Gastrocnemius medialis (tissue), 4 donors: Measurements from ENCODE around the gene ZNF35. TPM values are rescaled to one million over a fixed set of nuclear protein-coding genes. Genes with fewer than 3 reads are reported as not detected.
A peak's percentile ranks its signal among the peaks of the same experiment; 100 is the strongest.

Experiments used
- ATAC-seq, 2 donors: fragments of 150-250 bp; one replicate each; pipeline ENCODE4 v1.9.1; 2016
- DNase-seq, 2 donors: peaks; one replicate each; pipeline ENCODE4 v3.0.0-alpha.2; 2019
- H3K27ac ChIP-seq, 4 donors: fragments of 200-600 bp; sonication (generic); 1 replicate in 1 of 4; 2 replicates in 3 of 4; pipeline ENCODE4 v1.5.1; 2016 to 2018; ENCODE audit warnings: mild to moderate bottlenecking in 2 of 4, moderate library complexity in 1 of 4
- H3K27me3 ChIP-seq, 3 donors: fragments of 200-600 bp; sonication (generic) in 2 of 3; 1 replicate in 1 of 3; 2 replicates in 2 of 3; pipeline versions ENCODE4 v1.5.1 to v1.6.0; 2016 to 2019; ENCODE audit warnings: mild to moderate bottlenecking in 1 of 3, moderate library complexity in 1 of 3
- H3K36me3 ChIP-seq, 2 donors: fragments of 200-600 bp; sonication (generic) in 1 of 2; one replicate each; pipeline ENCODE4 v1.5.1; 2017 to 2018
- H3K4me1 ChIP-seq, 2 donors: fragments of 200-600 bp; sonication (generic) in 1 of 2; one replicate each; pipeline ENCODE4 v1.5.1; 2016 to 2017; ENCODE audit warnings: mild to moderate bottlenecking in 2 of 2
- H3K4me3 ChIP-seq, 4 donors: fragments of 200-600 bp; sonication (generic) in 3 of 4; 1 replicate in 1 of 4; 2 replicates in 3 of 4; pipeline ENCODE4 v1.5.1; 2016 to 2019; ENCODE audit warnings: mild to moderate bottlenecking in 2 of 4
- H3K9me3 ChIP-seq, 3 donors: fragments of 200-600 bp; sonication (generic) in 2 of 3; 1 replicate in 1 of 3; 2 replicates in 2 of 3; pipeline ENCODE4 v1.5.1; 2016 to 2019
- POLR2A ChIP-seq, 2 donors: fragments of 450-650 bp; IDR thresholded peaks; one replicate each; pipeline ENCODE4 v1.6.1; 2017; ENCODE audit warnings: antibody characterized with exemption in 2 of 2, mild to moderate bottlenecking in 2 of 2, moderate library complexity in 2 of 2
- in situ Hi-C, 4 donors: fragments of 200-750 bp; cut with MboI; loops; one replicate each; pipeline versions ENCODE4 v1.15.0 to v1.8.0; 2017; ENCODE audit warnings: low sequenced_read_pairs in 4 of 4
- intact Hi-C: fragments of 100-400 bp; cut with DNase I; formaldehyde crosslinking; loops from one replicate; pipeline ENCODE4 v1.15.1; 2023; ENCODE audit warnings: low total_unique reads
- total RNA-seq, 4 donors: library from RNA; depleted of rRNA; stranded (reverse); fragments of >200 nt; gene quantifications; one replicate each; pipeline versions ENCODE4 v1.1.0 to v1.2.3, GENCODE V29; 2016
- TF ChIP-seq, protein P1 (sequence below), 5 experiments: fragments of 450-650 bp in 3 of 5; fragments of 200-600 bp in 2 of 5; sonication (generic) in 2 of 5; IDR thresholded peaks in 4 of 5; conservative IDR thresholded peaks in 1 of 5; 1 replicate in 4 of 5; 2 replicates in 1 of 5; pipeline ENCODE4 v1.5.1; 2016 to 2019; ENCODE audit warnings: antibody characterized with exemption in 5 of 5, mild to moderate bottlenecking in 3 of 5, moderate library complexity in 3 of 5

Gene ZNF35
- total RNA-seq, 4 donors from 2014 or later, result 2.6 to 8.1 (median 5.3) TPM

DNA sequence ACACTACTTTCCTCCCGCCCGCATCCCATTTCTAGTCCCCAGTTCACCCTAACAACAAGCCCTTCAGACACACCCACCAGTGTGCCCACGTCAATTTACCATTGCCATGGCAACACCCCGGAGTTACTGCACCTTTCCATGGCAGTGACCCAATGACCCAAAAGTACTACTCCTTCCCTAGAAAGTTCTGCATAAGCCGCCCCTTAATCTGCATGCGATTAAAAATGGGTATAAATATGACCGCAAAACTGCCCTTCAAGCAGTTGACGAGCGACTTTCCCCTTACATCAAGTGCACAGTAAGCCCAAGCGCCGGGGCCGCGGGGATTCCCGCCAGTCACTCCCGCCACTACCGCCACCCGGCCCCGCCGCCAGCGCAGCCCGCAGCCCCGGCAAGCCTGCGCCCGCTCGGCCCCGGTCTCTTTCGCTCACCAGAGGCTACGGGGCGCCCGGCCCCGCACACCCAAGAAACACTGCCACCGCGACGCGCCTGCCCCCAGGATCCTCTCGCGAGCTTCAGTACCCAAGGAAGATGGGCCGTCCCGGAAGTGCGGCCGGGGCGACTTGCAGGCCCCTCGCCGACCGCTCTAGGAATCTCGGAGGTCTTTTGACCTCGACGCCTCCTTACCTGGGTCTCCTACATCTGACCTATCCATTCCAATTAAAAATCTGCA lies 36.7 kb downstream of the ZNF35 start:
- Histone ChIP-seq H3K4me1 (peaks cover 4 to 5% of the 10 kb centered on the region in 2 donors), H3K9me3 (no peaks in the 10 kb centered on the region), H3K4me3 (peak overlapping the region; percentile 60 to 78 (median 71)), H3K36me3 (no peaks in the 10 kb centered on the region), H3K27me3 (peaks cover 0 to 9% (median 7%) of the 10 kb centered on the region in 3 donors), H3K27ac (peak overlapping the region in 1 of 4 donors; percentile 34)
- ATAC-seq (no peak), DNase-seq (peak; percentile 7 to 29)
- in situ Hi-C loops (no loop called here), intact Hi-C loops (no loop called here)
- TF ChIP-seq, protein P1, sequence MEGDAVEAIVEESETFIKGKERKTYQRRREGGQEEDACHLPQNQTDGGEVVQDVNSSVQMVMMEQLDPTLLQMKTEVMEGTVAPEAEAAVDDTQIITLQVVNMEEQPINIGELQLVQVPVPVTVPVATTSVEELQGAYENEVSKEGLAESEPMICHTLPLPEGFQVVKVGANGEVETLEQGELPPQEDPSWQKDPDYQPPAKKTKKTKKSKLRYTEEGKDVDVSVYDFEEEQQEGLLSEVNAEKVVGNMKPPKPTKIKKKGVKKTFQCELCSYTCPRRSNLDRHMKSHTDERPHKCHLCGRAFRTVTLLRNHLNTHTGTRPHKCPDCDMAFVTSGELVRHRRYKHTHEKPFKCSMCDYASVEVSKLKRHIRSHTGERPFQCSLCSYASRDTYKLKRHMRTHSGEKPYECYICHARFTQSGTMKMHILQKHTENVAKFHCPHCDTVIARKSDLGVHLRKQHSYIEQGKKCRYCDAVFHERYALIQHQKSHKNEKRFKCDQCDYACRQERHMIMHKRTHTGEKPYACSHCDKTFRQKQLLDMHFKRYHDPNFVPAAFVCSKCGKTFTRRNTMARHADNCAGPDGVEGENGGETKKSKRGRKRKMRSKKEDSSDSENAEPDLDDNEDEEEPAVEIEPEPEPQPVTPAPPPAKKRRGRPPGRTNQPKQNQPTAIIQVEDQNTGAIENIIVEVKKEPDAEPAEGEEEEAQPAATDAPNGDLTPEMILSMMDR (IDR thresholded peaks at IDR 0.05 in 4 of 5, conservative IDR thresholded peaks at IDR 0.05 in 1 of 5), result no peak
- TF ChIP-seq POLR2A (IDR thresholded peaks at IDR 0.05), result no peak

DNA sequence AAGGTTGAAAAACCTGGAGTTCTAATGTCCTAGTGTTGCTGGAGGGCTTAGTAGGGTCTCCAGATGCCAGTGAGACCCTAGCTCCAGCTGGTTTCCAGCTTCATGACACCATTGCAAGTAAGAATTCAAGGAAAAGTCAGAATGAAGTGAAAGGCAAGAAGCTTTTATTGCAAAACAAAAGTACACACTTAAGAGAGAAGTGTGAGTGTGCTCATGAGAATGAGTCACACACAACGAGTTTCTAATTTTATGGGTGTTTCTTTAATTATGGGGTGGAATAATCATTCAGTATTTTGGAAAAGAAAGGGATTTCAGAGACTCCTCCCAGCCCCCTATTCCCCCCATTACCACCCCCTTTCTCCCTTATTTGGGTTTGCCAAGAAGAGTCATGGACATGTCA lies 39.4 kb downstream of the ZNF35 start:
- Histone ChIP-seq H3K9me3 (no peaks in the 10 kb centered on the region), H3K27me3 (peaks cover 0 to 9% (median 7%) of the 10 kb centered on the region in 3 donors), H3K4me1 (peaks cover 4 to 5% of the 10 kb centered on the region in 2 donors), H3K36me3 (no peaks in the 10 kb centered on the region), H3K27ac (no peak overlapping the region), H3K4me3 (no peak overlapping the region)
- no peak for ATAC-seq
- in situ Hi-C loops (no loop called here), intact Hi-C loops (no loop called here)
- TF ChIP-seq, protein P1 (IDR thresholded peaks at IDR 0.05 in 4 of 5, conservative IDR thresholded peaks at IDR 0.05 in 1 of 5), result no peak
- TF ChIP-seq POLR2A (IDR thresholded peaks at IDR 0.05), result no peak
- DNase-seq, result no peak

Other genes starting within 250 kb of the ZNF35 start
- 1 to 10 TPM; 3.6 to 6.2 (median 3.8) TPM for gene ZNF445, start 171.1 kb upstream of the ZNF35 start, total RNA-seq
- gene ZKSCAN7, start 93.5 kb upstream of the ZNF35 start, total RNA-seq, result 1 to 10 TPM; 1.0 to 1.6 (median 1.4) TPM
- under 1 TPM; 0.13 to 0.39 (median 0.28) TPM for gene ZNF660, start 63.8 kb upstream of the ZNF35 start, total RNA-seq
- gene ZNF197, start 23.7 kb upstream of the ZNF35 start, total RNA-seq, result 10 to 100 TPM; 14.3 to 21.5 (median 19.6) TPM
- gene ZNF502, start 63.9 kb downstream of the ZNF35 start, total RNA-seq, result 1 to 10 TPM; 1.8 to 4.8 (median 1.9) TPM
- 1 to 10 TPM in 3 of 4 donors, under 1 TPM in 1; 0.92 to 4.7 (median 1.4) TPM for gene ZNF501, start 80.9 kb downstream of the ZNF35 start, total RNA-seq
- 10 to 100 TPM; 28.5 to 36.2 (median 31.4) TPM for gene KIAA1143, start 112.9 kb downstream of the ZNF35 start, total RNA-seq
- gene KIF15, start 113.1 kb downstream of the ZNF35 start, total RNA-seq, result 1 to 10 TPM in 1 of 4 donors, under 1 TPM in 3; 0.25 to 1.6 (median 0.38) TPM
- gene TMEM42, start 213.2 kb downstream of the ZNF35 start, total RNA-seq, result 10 to 100 TPM in 3 of 4 donors, 1 to 10 TPM in 1; 7.2 to 19.7 (median 14.9) TPM
- gene TGM4, start 225.9 kb downstream of the ZNF35 start, total RNA-seq, result not detected